Measurements from ENCODE around the gene VEGFA.
"Not testable (repeated sequence)": the region's sequence is repeated elsewhere in the genome, so short reads cannot be mapped to it uniquely, and the experiment has no call there.

VEGFA gene

DNA sequence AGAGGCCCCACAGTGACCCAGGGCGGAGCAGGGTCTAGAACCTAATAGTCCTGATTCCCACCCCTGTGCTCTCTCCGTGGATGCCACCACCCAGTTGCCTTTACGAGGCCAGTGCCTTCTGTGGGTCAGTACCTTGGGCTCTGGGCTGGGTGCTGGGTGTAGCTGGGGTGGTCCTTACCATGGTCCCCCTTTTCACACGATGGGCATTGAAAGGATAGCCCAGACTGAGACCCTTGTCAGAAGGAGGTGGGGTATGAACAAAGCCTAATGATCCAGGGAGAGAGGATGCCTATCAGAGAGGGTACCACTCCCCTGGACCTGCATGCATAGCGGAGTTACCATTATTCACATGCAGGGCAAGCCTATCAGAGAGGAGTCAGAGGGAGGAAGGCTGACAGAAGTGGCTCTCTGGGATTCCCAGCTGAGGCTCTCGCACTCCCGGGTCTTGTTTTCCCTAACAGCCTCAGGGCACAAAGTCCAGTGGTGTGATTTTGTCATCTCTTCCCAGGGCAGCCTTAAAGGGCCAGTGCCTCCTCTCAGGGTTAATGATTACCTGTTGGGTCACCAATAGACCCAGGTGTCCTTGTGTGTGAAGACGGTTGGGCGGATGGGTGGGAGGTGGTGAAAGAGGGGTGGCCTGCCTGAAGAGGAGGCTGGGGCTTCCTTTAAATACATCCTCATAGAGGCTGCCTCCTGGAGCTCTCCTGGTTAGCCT is 36.2 kb downstream of the VEGFA start:
- no peak for DNase-seq

DNA sequence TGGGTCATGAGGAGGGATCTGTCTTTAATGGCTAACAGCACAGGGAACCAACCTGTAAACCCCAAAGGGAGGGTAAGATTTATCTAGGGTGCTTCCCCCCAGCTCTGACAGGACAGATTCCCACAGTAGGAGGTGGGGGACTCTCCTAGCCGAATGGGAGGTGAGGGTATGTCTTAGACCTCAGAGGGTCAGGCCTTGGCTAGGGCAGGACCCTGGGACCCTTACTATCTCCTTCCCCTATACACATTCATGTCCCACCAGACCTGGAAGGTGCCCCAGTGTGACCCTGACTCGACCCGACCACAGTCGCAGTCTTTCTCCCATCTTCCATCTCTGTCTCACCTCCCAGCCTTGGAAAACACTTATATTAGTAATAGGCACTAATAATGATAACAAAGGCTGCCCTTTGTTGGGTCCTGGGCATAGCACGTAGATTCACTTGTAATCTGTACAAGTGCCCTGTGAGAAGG is 36.8 kb downstream of the VEGFA start:
- DNase-seq: no peak

DNA sequence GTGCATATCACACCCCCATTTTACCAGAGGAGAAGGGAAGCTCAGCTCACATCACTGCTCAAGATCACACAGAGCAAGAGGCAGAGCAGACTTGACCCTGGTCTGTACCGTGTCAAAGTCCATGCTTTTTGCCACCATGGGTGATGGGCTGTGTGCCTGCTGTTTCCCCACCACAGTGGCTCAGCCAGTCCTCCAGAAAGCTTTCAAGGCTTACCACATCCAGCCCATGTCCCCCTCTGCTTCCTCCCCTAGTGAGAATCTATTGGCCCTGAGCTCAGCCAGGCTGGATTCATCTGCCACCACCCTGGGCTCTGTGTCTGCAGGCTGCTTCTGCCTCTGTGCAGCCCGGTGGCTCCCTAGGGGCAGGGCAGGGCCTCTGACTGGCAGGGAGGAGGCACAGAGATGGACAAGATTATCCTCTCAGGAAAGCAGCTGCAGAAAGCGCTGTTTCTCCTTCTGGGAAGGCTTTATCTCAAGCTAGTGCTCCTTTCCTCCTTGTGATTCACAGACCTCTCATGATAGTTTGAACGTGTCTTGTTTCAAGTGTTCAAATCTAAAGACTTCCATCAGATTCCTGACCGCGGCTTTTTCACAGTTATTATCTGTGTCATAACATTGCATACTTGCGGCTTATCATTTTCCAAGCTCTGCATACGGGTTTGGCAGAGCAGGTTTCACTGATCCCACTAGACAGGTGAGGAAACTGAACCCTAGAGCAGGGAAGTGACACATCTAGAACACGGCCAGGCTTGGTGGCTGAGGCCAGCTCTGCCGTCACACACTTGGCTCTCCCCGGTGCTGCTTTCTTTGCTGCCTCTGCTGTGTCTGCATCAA is 37.4 kb downstream of the VEGFA start:
- DNase-seq: peak; percentile 60

DNA sequence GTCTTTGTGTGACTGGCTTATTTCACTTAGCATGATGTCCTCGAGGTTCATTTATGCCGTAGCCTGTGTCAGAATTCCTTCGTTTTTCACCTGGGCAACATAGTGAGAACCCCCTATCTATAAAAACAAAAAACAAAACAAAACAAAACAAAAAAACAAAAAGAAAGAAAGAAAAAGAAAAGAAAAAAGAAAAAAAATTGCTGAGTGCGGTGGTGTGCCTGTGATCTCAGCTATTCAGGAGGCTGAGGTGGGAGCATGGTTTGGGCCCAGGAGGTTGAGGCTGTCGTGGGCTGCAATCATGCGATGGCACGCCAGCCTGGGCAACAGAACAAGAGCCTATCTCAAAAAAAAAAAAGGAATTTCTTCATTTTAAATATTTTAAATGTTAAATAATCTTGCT is 38.4 kb downstream of the VEGFA start:
- no peak for DNase-seq

DNA sequence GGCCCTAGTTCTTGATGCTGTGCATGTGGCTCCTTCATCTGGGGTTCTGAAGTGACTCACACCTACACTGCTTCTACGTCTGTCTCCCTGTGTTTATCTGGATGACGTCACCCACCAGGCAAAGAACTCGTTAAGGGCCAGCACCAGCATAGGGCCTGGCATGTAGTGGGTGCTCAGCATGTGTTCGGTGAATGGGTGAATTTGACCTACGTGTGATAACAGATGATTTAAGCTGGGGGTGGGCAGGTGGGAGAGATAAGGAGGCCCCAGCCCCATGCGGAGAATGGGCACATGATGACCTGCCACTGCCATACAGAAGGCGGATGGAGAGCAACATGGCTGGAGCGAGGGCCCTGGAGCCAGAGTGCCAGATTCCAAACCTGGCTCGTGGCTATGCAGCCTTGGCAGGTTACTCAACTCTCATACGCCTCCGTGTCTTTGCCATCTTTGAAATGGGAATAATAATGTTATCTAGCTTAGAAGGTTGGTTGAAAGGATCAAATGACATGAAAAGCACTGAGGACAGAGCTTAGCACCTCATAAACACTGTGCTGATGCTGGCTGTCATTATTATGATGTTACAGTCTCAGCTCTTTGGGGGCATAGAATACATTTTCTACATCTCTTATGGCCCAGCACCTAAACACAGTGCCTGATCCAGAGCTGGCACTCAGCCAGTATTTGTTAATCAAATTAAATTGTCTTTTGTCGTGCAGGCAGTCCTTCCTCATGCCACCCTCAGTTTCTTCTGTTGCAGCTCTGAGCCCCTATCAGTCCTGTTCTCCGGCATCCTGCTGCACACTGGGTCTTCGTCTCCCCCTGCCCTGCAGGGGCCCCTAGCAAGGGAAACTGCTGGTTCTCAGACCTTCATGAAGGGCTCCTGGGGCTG is 39.6 kb downstream of the VEGFA start:
- DNase-seq: peak; percentile 46

DNA sequence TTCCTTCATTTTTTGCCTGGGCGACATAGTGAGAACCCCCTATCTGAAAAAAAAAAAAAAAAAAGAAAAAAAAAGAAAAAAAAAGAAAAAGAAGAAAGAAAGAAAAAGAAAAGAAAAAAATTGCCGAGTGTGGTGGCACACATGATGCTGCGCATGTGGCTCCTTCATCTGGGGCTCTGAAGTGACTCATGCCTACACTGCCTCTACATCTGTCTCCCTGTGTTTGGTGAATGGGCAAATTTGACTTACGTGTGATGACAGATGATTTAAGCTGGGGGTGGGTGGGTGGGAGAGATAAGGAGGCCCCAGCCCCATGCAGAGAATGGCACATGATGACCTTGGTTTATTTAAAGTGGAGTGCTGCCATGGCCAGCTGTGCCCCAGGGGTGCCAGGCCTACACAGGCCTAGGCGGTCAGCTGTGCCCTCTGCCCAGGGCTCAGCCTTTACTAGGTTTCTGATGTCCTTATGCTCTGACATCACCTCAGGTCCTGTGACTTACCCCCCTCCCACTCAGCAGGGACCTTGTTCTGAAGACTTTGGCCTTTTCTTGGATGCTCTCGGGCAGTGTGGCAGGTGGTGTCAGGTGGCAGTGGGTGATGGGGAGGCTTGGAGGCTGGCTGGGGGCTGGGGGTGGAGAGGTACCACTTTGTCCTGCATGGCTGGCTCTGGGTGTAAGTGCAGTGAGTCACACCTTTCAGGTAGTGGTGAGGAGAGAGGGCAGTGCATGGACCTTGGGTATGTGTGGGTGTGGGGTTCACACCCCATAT is 41.1 kb downstream of the VEGFA start:
- DNase-seq: no peak

DNA sequence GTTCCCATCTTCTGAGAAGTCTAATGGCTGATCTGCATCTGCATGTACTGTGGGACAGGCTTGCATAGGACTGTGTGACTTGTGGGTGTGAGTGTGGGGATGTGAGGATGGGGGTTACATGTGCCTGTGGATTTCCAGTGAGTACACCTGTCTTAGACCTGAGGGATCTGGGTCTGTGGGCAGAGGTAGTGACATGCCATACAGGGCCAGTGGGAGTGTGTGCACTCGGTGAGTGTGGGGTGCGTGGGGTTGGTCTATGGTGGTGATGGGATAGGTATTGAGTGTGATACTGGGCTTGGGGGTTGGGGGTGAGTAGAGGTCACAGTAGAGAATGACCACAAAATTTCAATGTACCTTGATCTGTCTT is 41.7 kb downstream of the VEGFA start:
- DNase-seq: no peak

DNA sequence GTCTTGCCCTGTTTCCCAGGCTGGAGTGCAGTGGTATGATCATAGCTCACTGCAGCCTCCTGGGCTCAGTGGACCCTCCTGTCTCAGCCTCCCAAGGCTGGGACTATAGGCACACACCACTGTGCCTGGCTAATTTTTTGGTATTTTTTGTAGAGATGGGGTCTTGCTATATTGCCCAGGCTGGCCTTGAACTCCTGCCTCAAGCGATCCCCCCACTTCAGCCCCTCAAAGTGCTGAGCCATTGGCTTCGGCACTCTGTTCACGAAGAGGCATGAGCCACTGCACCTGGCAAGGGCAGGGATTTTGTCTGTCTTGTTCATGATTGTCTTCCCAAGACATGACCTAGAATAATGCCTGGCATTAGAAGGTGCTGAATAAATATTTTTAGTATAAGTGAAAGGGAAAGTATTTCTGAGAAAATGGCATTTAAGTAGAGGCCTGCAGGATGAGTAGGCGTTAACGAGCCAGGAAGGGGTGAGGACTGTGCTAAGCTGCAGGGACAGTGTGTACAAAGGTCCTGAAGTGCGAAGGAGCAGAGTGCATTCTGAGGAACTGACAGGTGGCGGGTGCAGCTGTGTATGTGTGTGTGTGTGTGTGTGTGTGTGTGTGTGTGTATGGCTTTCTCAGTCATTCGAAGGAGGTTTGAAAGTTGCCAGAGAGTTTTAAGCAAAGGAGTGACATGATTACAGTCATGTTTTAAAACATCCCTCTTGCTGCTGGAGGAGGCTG is 43.0 kb downstream of the VEGFA start:
- DNase-seq: peak; percentile 76

DNA sequence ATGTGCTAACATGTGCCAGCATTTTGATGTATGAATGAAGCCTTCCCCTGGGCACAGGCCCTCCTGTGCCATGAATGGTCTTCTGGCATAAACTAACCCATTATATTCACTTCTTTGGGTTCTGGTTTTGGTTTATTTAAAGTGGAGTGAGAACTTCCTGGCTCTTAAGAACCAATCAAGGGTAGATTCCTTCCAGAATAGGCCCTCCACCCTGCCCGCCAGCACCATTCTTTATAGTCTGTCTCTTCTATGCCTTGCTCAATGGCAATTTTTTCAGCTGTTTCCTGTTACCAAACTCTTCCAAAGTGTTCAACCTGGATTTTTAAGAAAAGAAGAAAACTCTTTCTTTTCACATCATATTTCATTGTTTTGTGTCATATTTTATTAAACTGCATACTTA is 44.1 kb downstream of the VEGFA start:
- DNase-seq: no peak

DNA sequence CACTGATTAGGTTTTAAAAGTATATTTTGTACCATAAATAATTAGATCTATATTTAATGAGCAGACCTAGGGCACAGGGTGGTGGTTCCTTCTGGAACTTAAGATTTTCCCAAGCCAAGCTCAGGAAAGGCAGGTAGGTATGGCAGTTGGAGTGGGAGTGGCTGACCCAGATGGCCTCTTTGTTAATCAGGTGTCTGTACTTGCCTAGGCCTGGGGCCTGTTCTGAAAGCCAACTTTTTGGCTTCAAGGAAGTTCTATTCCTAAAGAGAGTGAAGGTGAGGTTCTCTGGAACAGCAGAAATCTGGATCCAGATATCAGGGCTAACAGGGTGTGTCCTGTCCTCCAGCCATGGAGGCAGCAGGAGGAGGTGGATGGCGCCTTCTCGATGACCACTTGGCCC is 44.9 kb downstream of the VEGFA start:
- DNase-seq: peak; percentile 85

DNA sequence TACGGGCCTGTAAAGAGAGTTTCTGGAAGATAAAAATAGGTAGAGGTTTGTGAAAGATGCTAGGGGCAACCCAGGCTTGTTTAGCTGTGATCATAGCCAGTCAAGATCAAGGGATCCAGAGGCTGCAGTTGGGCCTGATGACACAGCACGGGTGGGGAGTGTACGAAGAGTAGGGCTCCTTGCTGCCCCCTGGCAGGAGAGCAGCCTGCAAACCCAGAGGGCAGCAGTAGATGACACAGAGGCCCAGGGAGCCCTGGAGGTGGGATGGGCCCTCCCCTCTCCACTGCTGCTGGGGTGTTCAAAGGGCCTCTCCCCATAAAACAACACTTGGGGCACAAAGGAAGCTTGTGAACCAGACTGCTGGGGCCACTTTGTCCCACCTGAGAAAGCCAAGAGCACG is 47.2 kb downstream of the VEGFA start:
- DNase-seq: no peak

DNA sequence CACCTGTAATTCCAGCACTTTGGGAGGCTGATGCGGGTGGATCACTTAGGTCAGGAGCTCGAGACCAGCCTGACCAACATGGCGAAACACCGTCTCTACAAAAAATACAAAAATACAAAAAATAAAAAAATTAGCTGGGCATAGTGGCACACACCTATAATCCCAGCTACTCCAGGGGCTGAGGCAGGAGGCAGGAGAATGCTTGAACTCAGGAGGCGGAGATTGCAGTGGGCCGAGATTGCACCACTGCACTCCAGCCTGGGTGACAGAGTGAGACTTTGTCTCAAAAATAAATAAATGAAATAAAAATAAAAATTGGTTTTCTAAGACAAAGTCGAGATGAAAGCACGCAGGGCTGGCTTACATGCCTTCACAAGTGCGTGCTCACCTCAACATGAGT is 49.0 kb downstream of the VEGFA start:
- DNase-seq: not testable (repeated sequence)

DNA sequence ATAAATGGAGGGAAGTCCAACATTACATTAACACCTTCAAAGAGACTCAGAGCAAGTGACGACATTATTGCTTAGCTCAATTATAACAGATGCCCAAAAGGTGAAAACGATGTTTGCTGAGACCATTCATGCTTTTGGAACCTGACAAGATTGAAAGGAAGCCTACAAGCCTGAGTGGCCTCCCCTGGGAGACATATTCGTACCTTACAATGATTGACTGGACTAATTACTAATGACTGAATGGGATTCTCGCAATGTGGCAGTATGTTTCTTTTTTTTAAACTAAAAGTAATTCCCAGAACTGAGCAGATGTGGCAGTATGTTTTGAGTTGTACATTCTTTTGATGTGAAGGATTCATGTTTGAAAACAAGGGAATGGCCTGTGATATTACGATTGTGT is 49.9 kb downstream of the VEGFA start:
- DNase-seq: peak; percentile 61

DNA sequence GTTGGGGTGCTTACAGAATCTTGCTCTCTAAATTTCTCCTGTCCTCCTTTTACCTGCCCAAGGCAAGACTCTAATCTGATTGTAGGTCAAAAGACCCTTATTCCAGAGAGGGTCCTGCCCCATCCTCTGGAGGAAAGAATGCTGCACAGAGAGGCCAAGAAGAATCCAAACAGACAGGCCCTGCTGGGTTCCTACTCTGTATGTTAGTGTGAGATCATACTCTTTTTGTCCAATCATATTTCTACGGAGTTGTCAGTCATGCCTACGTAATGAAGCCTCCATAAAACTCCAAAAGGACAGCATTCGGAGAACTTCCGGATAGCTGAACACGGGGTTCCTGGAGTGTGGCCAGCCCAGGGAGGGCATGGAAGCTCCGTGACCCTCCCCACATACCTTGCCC is 50.5 kb downstream of the VEGFA start:
- no peak for DNase-seq

DNA sequence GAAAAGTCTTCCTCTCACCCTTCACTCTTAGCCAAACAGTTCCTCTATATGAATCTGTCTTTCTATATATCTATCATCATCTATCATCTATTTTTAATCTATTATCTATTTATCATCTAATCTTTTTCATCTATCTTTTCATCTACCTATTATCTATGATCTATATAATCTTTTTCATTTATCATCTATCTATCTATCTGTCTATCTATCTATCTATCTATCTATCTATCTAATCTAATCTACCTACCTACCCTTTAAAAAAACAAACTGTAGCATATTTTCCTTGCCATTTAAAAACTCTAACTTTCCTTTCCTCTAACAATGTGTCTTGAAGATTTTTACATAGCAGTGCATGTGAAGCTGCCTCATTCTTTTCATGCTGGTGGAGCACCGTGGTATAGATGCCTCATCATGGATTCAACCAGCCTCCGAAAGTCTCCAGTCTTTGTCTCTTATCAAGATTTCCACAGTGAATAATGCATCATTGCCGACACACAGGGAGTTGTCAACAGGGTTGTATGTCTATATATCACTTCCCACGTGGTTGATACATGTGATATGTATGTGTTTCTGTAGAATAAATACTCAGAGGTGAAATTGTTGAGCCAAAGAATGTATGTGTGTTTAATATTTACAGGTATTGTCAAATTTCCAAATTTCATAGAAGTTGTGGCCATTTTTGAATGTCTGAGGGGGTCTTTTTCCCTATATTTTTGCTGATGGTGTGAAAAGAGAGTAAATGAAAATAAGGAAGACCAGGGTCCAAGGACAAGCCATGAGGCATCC is 51.3 kb downstream of the VEGFA start:
- no peak for DNase-seq

DNA sequence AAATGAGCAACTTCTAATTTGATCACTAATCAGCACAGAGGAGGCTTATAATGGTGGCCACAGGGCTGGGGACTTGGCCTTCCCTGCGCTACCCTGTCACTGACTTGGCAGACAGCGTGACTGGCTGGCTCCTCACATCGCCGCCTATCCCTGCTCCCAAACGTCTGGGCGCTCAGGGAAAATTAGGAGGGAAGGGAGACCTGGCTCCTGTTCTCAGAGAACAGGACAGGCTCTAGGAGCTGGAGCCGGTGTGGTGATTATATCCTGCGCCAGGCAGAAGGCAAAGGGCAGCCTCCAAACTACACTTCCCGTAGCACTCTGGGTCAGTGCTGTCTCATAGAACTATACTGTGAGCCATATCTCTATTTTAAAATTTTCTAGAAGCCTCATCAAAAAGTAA is 53.4 kb downstream of the VEGFA start:
- DNase-seq: no peak

DNA sequence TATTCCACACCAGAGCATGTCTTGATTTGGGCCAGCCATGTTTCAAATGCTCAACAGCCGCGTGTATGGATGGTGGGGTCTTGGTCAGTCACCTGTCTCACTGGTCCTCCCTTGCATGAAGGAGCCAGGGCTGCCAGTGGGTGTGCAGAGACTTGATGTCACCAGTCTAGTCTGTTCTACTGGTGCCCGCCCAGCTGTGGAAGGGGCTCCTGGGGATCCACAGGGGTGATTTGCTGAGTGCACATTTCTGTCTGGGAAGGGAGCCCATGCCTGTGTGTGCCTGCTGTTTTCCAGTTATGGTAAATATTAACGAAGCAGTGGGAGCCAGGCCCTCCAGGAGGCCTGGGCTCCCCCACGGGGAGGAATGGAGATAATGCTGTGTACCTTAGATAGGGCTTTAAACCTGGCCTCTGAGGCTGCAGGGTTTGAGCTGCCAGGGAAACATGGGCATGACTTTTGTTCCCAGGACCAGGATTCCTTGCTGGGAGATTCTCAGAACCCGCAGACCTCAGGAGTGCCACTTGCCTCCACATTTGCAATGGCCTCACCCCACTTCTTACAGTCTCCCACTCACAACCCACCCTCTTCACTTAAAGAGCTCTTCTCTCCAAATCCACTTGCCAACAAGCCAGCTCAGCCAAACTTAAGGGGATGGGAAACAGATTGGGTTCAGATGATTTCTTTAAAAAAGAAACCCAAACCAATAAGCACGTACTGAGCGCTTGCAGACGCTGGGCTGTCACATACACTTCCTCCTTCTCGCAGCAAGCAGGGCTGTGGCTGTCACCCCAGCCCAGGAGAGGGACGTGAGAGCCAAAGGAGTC is 54.1 kb downstream of the VEGFA start:
- no peak for DNase-seq

DNA sequence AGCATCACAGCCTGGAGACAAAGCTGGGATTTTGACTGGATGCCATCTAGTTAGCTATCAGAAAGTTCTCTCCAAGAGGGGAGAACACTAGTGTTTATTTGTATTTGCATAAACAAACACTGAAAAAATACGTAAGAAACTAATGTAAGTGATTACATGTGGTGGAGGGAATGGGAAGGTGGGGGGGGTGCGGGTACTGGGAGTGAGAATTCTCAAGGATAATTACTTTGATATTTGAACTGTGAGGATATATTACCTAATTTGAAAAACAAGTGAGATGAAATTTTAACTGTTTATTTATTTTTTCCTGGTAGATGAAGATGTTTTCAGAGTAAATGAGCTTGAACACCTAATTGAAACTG is 54.7 kb downstream of the VEGFA start:
- no peak for DNase-seq

DNA sequence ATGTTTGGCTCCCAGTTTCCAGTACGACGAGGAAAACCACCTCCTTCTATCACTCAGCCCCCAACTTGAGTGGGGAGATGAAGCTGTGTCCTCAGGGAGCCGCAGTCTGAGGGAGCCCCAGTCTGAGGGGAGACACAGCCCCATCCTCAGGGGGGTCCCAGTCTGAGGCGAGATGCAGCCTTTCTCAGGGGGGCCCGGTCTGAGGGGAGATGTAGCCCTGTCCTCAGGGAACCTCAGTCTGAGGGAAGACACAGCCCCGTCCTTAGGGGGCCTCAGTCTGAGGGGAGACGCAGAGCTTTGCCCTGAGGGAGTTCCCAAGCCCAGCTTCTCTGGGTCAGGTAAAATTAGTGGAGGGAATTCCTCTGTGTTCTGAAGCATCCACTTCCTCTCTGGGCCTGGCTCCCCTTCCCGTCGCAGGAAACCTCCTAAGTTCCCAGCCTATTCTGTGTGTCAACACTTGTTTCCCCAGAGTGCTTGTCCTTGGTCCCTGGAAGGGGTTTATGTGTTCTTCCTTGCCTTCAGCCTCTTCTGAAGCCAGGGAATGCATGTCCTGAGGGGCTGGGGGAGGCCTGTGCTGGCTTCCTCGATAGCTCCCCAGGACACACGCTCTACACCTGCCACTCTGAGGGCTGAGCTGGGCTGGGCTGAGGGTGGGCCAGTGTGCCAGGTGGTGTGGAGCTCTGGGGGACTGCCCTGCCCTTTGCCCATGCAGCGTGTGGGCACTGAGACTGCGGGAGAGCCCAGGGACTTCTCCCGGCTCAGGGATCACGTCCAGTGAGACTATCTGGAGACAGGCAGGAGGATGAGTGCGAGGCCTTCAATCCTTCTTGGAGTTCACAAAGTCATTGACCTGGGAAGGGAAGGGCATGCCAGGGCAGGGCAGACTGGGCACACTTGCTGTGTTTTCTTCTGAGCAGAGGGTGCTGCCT is 55.4 kb downstream of the VEGFA start:
- DNase-seq: no peak
